Adrenal gland (tissue), 12 donors: ENCODE results near the gene CKS1B. TPM values are rescaled to one million over a fixed set of nuclear protein-coding genes. Genes with fewer than 3 reads are reported as not detected.

Source experiments
- DNase-seq, 7 donors: peaks; one replicate each; pipeline ENCODE4 v3.0.0-alpha.2; 2019 to 2020
- H3K27ac ChIP-seq, 5 donors: fragments of 200-600 bp; sonication (generic) in 4 of 5; 1 replicate in 3 of 5; 2 replicates in 2 of 5; pipeline versions ENCODE4 v1.5.1 to v1.8.0; 2016 to 2020; ENCODE audit warnings: mild to moderate bottlenecking in 1 of 5
- H3K27me3 ChIP-seq: fragments of 200-600 bp; 2 replicates; pipeline ENCODE4 v1.8.0; 2021
- H3K36me3 ChIP-seq, 2 donors: fragments of 200-600 bp; replicated peaks in 1 of 2; 1 replicate in 1 of 2; 2 replicates in 1 of 2; pipeline versions ENCODE4 v1.5.1 to v1.8.0; 2018 to 2022
- H3K4me1 ChIP-seq, 2 donors: fragments of 200-600 bp; replicated peaks in 1 of 2; 1 replicate in 1 of 2; 2 replicates in 1 of 2; pipeline versions ENCODE4 v1.5.1 to v1.8.0; 2018 to 2021
- H3K4me3 ChIP-seq, 4 donors: fragments of 200-600 bp; sonication (generic) in 3 of 4; one replicate each; pipeline ENCODE4 v1.5.1; 2016 to 2018
- H3K9me3 ChIP-seq, 3 donors: fragments of 200-600 bp; sonication (generic) in 1 of 3; replicated peaks in 1 of 3; 1 replicate in 2 of 3; 2 replicates in 1 of 3; pipeline versions ENCODE4 v1.5.1 to v1.8.0; 2016 to 2021
- CTCF ChIP-seq, 6 experiments: fragments of 450-650 bp in 4 of 6; fragments of 200-600 bp in 2 of 6; sonication (generic) in 1 of 6; IDR thresholded peaks; 1 replicate in 5 of 6; 2 replicates in 1 of 6; pipeline versions ENCODE4 v1.5.1 to v1.8.0; 2016 to 2021; ENCODE audit warnings: antibody characterized with exemption in 6 of 6, mild to moderate bottlenecking in 2 of 6, moderate library complexity in 1 of 6
- POLR2A ChIP-seq, 2 donors: fragments of 450-650 bp; IDR thresholded peaks; one replicate each; pipeline ENCODE4 v1.6.1; 2017; ENCODE audit warnings: antibody characterized with exemption in 2 of 2, mild to moderate bottlenecking in 2 of 2, moderate library complexity in 1 of 2
- WGBS, 4 donors: extraction: QIAGEN DNeasy Blood & Tissue Kit in 2 of 4; methylation state at CpG; one replicate each; pipeline versions ENCODE4 v1.1.5 to v1.1.7; 2013 to 2017; 5-methylcytosine and 5-hydroxymethylcytosine counted together
- intact Hi-C, 2 donors: fragments of 100-400 bp; cut with DNase I; formaldehyde crosslinking; loops; one replicate each; pipeline versions ENCODE4 v1.14.1 to v1.15.0; 2022 to 2023
- polyA plus RNA-seq, 3 donors: library from polyadenylated mRNA; stranded (reverse); fragments of 200-250 nt in 2 of 3; fragments of 350-450 nt in 1 of 3; fragmentation: Illumina TruSeq in 1 of 3; extraction: RNeasy Lipid Tissue Mini Kit (QIAGEN cat#74804) in 1 of 3; gene quantifications; one replicate each; pipeline ENCODE4 v1.2.3, GENCODE V29; 2013 to 2014
- total RNA-seq, 9 donors: library from RNA; depleted of rRNA in 4 of 9; stranded (reverse); fragments of >200 nt in 4 of 9; fragments of 120-200 nt in 1 of 9; fragmentation: NEBNext Ultra II Directional in 1 of 9; extraction: Animal tissue kit (Norgen Biotek cat#: 25700) in 1 of 9; gene quantifications; one replicate each; pipeline versions ENCODE4 v1.1.0 to v1.2.4, GENCODE V29; 2013 to 2023
- donor health status: healthy with polysubstance abuse.
- donor health status: Bipolar disorder and iron deficiency.
- donor health status: DM: yes; HTN: yes; CAD: no.
- donor health status: DM: no; HTN: no; CAD: no.
- donor health status: DM: no; HTN: no; CAD: no.
- donor health status: DM: yes; HTN: yes; CAD: no.

Gene CKS1B
- total and polyA plus RNA-seq, 12 donors, result 12.4 to 87.0 (median 29.5) TPM

GRCh38 chr1:155015527-155016230, 41.2 kb downstream of the CKS1B start:
- Histone ChIP-seq H3K27me3 (no peaks in the 10 kb centered on the region), H3K27ac (peak overlapping the region in 1 of 5 donors; percentile 18), H3K4me1 (peaks cover 44 to 58% of the 10 kb centered on the region in 2 donors), H3K4me3 (no peak overlapping the region), H3K9me3 (no peaks in the 10 kb centered on the region), H3K36me3 (peaks cover 0 to 24% of the 10 kb centered on the region in 2 donors)
- no peak for TF ChIP-seq CTCF (IDR thresholded peaks at IDR 0.05)
- TF ChIP-seq POLR2A (IDR thresholded peaks at IDR 0.05), result no peak
- 80 to 91% (median 86%) methylated on average over 11 to 16 of the region's 16 CpGs for WGBS, 4 donors
- intact Hi-C loops, result no loop called here
- DNase-seq, result peak in 3 of 7 donors; percentile 27 to 59 (median 34)

GRCh38 chr1:155016231-155016831, 41.9 kb downstream of the CKS1B start:
- peaks cover 0 to 24% of the 10 kb centered on the region in 2 donors for H3K36me3 ChIP-seq
- peaks cover 38 to 52% of the 10 kb centered on the region in 2 donors for H3K4me1 ChIP-seq
- no peaks in the 10 kb centered on the region for H3K9me3 ChIP-seq
- no peak overlapping the region for H3K4me3 ChIP-seq
- peak overlapping the region in 3 of 5 donors; percentile 53 to 76 (median 70) for H3K27ac ChIP-seq
- 73 to 82% (median 80%) methylated on average over 9 to 26 of the region's 26 CpGs for WGBS, 4 donors
- intact Hi-C loops, result no loop called here
- DNase-seq, result peak in 4 of 7 donors; percentile 24 to 63 (median 44)
- no peak for TF ChIP-seq CTCF (IDR thresholded peaks at IDR 0.05)
- TF ChIP-seq POLR2A (IDR thresholded peaks at IDR 0.05), result no peak
- H3K27me3 ChIP-seq, result no peaks in the 10 kb centered on the region

- intact Hi-C loops, result no loop called here
- H3K27ac ChIP-seq, result peak overlapping the region in 4 of 5 donors; percentile 41 to 76 (median 62)
- TF ChIP-seq CTCF (IDR thresholded peaks at IDR 0.05) (peak; percentile 96 to 99 (median 99)), POLR2A (IDR thresholded peaks at IDR 0.05) (peak in 1 of 2 donors; percentile 55)
- peak; percentile 90 to 96 (median 93) for DNase-seq
- peak overlapping the region in 1 of 4 donors; percentile 25 for H3K4me3 ChIP-seq
- 2 to 6% (median 4%) methylated on average over 18 to 49 of the region's 49 CpGs for WGBS, 4 donors
- H3K9me3 ChIP-seq, result no peaks in the 10 kb centered on the region
- H3K36me3 ChIP-seq, result peaks cover 0 to 24% of the 10 kb centered on the region in 2 donors
- H3K4me1 ChIP-seq, result peaks cover 28 to 42% of the 10 kb centered on the region in 2 donors
- H3K27me3 ChIP-seq, result no peaks in the 10 kb centered on the region
Measured at GRCh38 chr1:155017041-155017945, 42.8 kb downstream of the CKS1B start.

GRCh38 chr1:155017946-155018316, 43.5 kb downstream of the CKS1B start:
- peak overlapping the region in 1 of 4 donors; percentile 25 for H3K4me3 ChIP-seq
- no peaks in the 10 kb centered on the region for H3K9me3 ChIP-seq
- no peaks in the 10 kb centered on the region for H3K27me3 ChIP-seq
- TF ChIP-seq POLR2A (IDR thresholded peaks at IDR 0.05) (no peak), CTCF (IDR thresholded peaks at IDR 0.05) (no peak)
- intact Hi-C loops, result no loop called here
- peaks cover 22 to 36% of the 10 kb centered on the region in 2 donors for H3K4me1 ChIP-seq
- DNase-seq, result peak in 5 of 7 donors; percentile 27 to 68 (median 44)
- H3K36me3 ChIP-seq, result peaks cover 0 to 24% of the 10 kb centered on the region in 2 donors
- H3K27ac ChIP-seq, result peak overlapping the region in 3 of 5 donors; percentile 53 to 76 (median 70)
- WGBS, 4 donors, result 15 to 50% (median 42%) methylated on average over 3 to 6 of the region's 6 CpGs
